ENCODE results near the gene FRRS1.

FRRS1 gene

DNA sequence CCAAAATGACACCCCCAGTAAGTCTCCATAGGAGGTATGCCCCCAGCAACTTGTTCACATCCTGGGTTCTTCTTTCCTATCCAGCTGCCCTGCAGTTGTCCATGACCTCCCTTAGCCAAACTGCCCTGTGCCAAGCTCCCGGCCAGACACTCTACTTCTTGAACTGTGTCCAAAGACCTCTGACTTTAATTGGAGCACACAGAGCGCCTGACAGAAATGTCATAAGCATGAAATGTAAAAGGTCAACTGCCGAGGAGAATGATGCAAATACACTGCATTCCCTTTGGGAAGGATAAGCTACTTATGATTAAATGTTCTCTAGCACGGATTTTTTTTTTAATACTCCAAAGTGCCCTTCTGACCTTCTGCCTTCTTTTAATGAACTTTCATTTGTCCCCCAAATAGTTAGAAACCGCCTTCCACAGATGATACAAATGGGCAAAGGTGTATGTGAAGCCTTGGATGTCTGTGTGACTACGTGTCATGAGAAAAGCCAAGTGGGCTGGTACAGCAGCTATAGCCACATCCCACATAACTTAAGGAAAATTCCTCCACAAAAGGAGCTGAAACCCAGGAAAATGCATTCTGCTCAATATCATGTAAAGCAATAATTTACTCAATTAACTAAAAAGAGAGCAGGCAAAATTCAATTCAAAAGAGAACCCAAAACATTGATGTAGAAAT lies 93.8 kb downstream of the FRRS1 start:
- DNase-seq (ENCODE audit: low spot score), result no peak
- in situ Hi-C loops (cut with MboI; ENCODE audit: low sequenced_read_pairs, unreplicated experiment), result no loop called here
- TF ChIP-seq, protein P1, sequence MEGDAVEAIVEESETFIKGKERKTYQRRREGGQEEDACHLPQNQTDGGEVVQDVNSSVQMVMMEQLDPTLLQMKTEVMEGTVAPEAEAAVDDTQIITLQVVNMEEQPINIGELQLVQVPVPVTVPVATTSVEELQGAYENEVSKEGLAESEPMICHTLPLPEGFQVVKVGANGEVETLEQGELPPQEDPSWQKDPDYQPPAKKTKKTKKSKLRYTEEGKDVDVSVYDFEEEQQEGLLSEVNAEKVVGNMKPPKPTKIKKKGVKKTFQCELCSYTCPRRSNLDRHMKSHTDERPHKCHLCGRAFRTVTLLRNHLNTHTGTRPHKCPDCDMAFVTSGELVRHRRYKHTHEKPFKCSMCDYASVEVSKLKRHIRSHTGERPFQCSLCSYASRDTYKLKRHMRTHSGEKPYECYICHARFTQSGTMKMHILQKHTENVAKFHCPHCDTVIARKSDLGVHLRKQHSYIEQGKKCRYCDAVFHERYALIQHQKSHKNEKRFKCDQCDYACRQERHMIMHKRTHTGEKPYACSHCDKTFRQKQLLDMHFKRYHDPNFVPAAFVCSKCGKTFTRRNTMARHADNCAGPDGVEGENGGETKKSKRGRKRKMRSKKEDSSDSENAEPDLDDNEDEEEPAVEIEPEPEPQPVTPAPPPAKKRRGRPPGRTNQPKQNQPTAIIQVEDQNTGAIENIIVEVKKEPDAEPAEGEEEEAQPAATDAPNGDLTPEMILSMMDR (IDR thresholded peaks at IDR 0.05; ENCODE audit: borderline replicate concordance, control extremely low read depth, extremely low read depth, insufficient read depth, missing control alignments), result no peak

DNA sequence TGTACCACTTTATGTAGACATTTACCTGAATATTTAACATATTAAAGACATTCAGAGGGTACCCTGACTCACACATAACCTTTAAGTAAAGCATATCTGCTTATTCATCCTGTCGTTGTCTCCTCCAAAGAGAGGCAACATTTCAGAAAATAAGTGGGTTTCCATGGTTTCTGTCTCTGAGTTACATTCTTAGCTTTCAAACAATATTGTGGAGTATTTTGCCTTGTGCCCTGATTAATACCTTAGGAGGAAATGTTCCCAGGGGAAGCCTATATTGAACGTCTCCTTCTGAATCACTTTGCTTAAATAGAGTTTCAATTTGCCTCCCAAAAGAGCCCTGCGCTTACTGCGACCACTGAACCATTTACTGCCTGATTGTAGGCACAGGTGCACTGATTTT lies 94.4 kb downstream of the FRRS1 start:
- TF ChIP-seq, protein P1 (IDR thresholded peaks at IDR 0.05; ENCODE audit: borderline replicate concordance, control extremely low read depth, extremely low read depth, insufficient read depth, missing control alignments), result no peak
- no peak for DNase-seq (ENCODE audit: low spot score)
- in situ Hi-C loops (cut with MboI; ENCODE audit: low sequenced_read_pairs, unreplicated experiment), result no loop called here

DNA sequence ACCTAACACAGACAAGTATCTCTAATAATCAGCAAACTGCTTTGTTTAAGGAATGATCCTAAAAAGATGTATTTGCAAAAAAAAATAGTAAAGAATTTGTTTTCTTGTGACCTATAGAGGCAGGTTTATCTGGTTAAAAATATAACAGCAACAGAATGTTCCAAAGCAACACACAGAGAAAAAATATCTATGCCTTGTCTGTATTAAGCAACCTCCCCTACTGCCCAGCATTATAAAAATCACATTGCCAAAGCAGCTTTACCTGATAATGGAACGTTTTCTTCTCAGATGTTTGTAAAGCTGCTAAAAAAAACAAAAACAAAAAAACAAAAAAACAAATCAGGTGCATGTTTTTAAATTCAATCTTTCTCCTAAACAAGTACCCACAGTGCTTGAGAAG lies 95.9 kb downstream of the FRRS1 start:
- no peak for DNase-seq (ENCODE audit: low spot score)
- TF ChIP-seq, protein P1 (IDR thresholded peaks at IDR 0.05; ENCODE audit: borderline replicate concordance, control extremely low read depth, extremely low read depth, insufficient read depth, missing control alignments), result no peak
- in situ Hi-C loops (cut with MboI; ENCODE audit: low sequenced_read_pairs, unreplicated experiment), result no loop called here

DNA sequence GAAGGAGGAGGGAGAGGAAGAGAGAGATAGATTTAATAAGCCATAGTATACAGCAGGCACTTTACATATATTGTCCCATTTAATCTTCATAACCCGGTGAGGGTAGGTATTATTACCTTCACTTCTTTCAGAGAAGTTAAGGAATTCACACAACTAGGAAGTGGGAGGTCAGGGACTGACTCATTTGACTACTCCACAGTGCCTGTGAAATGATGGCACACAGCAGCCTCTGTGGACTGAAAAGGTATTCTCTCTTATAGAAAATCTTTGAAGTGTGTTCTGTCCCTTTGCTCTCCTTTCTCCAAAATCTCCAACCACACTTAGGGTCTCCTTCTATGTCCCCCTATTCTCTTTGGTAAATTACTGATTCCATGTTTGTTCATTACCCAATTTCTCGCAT lies 96.6 kb downstream of the FRRS1 start:
- in situ Hi-C loops (cut with MboI; ENCODE audit: low sequenced_read_pairs, unreplicated experiment), result no loop called here
- no peak for DNase-seq (ENCODE audit: low spot score)
- TF ChIP-seq, protein P1 (IDR thresholded peaks at IDR 0.05; ENCODE audit: borderline replicate concordance, control extremely low read depth, extremely low read depth, insufficient read depth, missing control alignments), result no peak

DNA sequence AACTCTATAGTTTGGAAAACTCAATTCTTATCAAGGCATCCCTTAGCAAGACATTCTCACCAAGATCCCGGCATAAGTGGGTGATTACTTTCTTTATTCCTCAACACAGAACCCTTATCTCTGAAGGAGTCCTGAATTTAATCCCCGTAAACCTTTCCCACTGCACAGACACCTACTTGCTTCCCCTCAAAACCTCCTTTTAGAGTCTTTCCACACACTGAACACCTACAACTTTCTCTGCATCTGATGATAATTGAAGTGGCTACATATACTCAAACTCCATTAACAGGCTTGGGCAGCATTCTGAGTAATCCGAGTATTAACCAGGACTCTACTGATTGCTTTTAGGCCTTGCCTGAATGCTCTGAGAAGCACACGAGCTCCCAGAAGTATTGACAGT lies 97.1 kb downstream of the FRRS1 start:
- DNase-seq (ENCODE audit: low spot score), result no peak
- in situ Hi-C loops (cut with MboI; ENCODE audit: low sequenced_read_pairs, unreplicated experiment), result no loop called here
- TF ChIP-seq, protein P1 (IDR thresholded peaks at IDR 0.05; ENCODE audit: borderline replicate concordance, control extremely low read depth, extremely low read depth, insufficient read depth, missing control alignments), result no peak

DNA sequence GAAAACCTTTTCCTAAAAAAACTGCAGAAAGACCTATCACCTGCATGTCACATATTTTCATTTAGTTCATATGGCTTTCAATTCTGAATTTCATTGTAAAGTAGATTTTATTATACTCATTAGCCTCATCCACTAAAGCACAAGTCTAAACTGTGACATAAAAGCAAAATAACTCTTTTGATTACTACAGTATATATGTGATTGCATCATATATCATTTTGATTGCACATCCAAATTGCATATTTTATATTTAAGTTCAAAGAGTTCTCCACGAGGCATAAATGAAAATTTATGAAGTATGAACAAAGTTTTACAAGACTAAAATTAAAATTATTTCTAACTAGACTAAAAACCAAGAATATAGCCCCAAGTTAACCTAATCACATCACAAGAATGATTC lies 101.2 kb downstream of the FRRS1 start:
- TF ChIP-seq, protein P1 (IDR thresholded peaks at IDR 0.05; ENCODE audit: borderline replicate concordance, control extremely low read depth, extremely low read depth, insufficient read depth, missing control alignments), result no peak
- no peak for DNase-seq (ENCODE audit: low spot score)
- in situ Hi-C loops (cut with MboI; ENCODE audit: low sequenced_read_pairs, unreplicated experiment), result no loop called here
